ENCODE results near the gene ERG. TPM values are rescaled to one million over a fixed set of nuclear protein-coding genes. Genes with fewer than 3 reads are reported as not detected.

ERG gene
- total and polyA plus RNA-seq, 12 donors, result 4.0 to 16.3 (median 11.2) TPM

DNA sequence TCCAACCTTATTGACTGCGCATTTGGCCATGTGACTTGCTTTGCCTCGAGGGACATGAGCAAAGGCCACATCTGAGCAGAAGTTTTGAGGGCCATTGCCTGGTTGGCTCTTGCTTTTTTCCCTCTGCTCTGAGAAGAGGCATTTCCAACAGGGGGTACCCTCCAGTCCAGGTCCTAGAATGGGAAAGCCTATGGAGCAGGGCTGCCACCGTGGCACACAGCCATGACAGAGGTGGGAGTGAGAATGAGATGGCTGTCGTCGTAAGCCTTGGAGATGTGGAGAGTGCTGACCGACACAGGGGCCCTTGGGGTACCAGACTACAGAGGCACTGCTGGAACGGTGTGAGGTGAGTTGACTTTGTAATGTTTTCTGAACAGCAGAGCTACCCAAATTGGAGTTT is 138.4 kb downstream of the ERG start:
- DNase-seq, result no peak
- Histone ChIP-seq H3K9me3 (replicated peaks in 1 of 3) (no peaks in the 10 kb centered on the region), H3K4me3 (no peak overlapping the region), H3K36me3 (replicated peaks in 1 of 2) (no peaks in the 10 kb centered on the region), H3K27me3 (no peaks in the 10 kb centered on the region), H3K4me1 (replicated peaks in 1 of 2) (no peaks in the 10 kb centered on the region), H3K27ac (no peak overlapping the region)
- intact Hi-C loops (cut with DNase I), result loop anchor here (5.0 to 10.0 kb wide), 3 partner anchors 143 to 645 kb away; no protein-coding TSS in a partner anchor
- 77 to 91% (median 85%) methylated on average over 7 of the region's 7 CpGs for WGBS, 4 donors
- TF ChIP-seq, protein P1, sequence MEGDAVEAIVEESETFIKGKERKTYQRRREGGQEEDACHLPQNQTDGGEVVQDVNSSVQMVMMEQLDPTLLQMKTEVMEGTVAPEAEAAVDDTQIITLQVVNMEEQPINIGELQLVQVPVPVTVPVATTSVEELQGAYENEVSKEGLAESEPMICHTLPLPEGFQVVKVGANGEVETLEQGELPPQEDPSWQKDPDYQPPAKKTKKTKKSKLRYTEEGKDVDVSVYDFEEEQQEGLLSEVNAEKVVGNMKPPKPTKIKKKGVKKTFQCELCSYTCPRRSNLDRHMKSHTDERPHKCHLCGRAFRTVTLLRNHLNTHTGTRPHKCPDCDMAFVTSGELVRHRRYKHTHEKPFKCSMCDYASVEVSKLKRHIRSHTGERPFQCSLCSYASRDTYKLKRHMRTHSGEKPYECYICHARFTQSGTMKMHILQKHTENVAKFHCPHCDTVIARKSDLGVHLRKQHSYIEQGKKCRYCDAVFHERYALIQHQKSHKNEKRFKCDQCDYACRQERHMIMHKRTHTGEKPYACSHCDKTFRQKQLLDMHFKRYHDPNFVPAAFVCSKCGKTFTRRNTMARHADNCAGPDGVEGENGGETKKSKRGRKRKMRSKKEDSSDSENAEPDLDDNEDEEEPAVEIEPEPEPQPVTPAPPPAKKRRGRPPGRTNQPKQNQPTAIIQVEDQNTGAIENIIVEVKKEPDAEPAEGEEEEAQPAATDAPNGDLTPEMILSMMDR (IDR thresholded peaks at IDR 0.05), result no peak
- no peak for TF ChIP-seq POLR2A (IDR thresholded peaks at IDR 0.05)

DNA sequence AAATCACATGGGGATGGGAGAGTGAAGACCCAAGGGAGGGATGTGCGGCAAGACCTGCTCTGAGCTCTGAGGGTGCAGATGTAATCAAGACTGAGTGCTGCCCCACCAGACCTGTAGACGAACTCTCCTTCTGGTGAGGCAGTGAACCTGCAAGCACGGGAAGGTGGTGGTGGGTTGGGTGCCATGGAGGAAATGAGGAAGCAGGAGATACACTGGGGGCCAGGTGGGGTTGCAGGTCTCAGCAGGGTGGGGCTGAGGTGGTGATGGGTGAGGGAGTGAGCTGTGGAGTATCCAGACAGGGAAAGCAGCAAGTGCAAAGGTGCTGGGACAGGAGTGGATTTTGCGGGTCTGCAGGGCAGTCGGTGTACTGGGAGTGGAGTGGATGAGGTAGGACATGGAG is 139.2 kb downstream of the ERG start:
- no peak for TF ChIP-seq POLR2A (IDR thresholded peaks at IDR 0.05)
- TF ChIP-seq, protein P1 (IDR thresholded peaks at IDR 0.05), result no peak
- H3K27me3 ChIP-seq, result no peaks in the 10 kb centered on the region
- H3K4me1 ChIP-seq (replicated peaks in 1 of 2), result no peaks in the 10 kb centered on the region
- intact Hi-C loops (cut with DNase I), result loop anchor here (5.0 to 10.0 kb wide), 3 partner anchors 142 to 644 kb away; no protein-coding TSS in a partner anchor
- DNase-seq, result no peak
- no peak overlapping the region for H3K4me3 ChIP-seq
- no peaks in the 10 kb centered on the region for H3K36me3 ChIP-seq (replicated peaks in 1 of 2)
- WGBS, 4 donors, result 77 to 87% (median 85%) methylated on average over 5 of the region's 5 CpGs
- H3K27ac ChIP-seq, result no peak overlapping the region
- H3K9me3 ChIP-seq (replicated peaks in 1 of 3), result no peaks in the 10 kb centered on the region

DNA sequence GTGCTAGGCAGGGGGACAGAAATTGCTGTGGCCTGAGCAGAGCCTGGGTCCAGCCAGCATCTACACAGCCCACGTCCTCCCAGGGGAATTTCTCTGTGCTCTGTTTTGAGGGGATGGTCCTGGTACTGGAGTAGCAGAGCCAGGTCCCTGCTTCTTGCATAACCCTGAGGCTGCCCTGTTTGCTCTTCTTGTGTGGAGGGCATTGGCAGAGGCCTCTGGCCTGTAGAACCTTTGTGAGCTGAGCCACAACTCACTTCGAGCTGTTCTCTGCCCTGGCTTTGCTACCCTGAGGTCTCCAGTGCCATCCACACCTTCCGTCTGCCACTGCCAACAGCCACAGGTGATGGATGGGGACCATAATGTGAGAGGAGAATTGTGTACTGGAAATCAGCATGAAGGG is 139.6 kb downstream of the ERG start:
- no peak for TF ChIP-seq POLR2A (IDR thresholded peaks at IDR 0.05)
- TF ChIP-seq, protein P1 (IDR thresholded peaks at IDR 0.05), result no peak
- H3K27ac ChIP-seq, result no peak overlapping the region
- H3K4me1 ChIP-seq (replicated peaks in 1 of 2), result no peaks in the 10 kb centered on the region
- DNase-seq, result no peak
- intact Hi-C loops (cut with DNase I), result loop anchor here (5.0 to 10.0 kb wide), 3 partner anchors 141 to 644 kb away; no protein-coding TSS in a partner anchor
- H3K27me3 ChIP-seq, result no peaks in the 10 kb centered on the region
- 65 to 76% (median 68%) methylated on average over 3 of the region's 3 CpGs for WGBS, 4 donors
- H3K9me3 ChIP-seq (replicated peaks in 1 of 3), result no peaks in the 10 kb centered on the region
- no peaks in the 10 kb centered on the region for H3K36me3 ChIP-seq (replicated peaks in 1 of 2)
- H3K4me3 ChIP-seq, result no peak overlapping the region

DNA sequence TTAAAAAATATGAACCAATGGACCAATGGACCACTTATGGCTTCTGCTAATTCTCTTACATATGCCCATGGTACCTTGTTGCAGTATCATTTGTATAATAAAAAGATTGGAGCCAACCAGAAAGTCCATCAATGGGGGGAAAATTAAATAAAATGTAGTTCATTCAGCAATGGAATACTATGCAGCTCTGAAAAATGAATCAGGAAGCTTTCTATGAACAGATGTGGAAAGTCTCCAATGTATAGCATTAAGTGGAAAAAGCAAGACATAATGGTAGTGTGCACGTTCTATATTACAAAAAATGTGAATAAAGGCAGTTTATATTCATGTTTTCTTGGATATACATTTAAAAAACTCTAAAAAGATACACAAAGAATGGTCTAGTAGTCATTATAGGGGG is 140.2 kb downstream of the ERG start:
- no peak overlapping the region for H3K4me3 ChIP-seq
- intact Hi-C loops (cut with DNase I), result loop anchor here (5.0 to 10.0 kb wide), 3 partner anchors 141 to 643 kb away; no protein-coding TSS in a partner anchor
- no peaks in the 10 kb centered on the region for H3K4me1 ChIP-seq (replicated peaks in 1 of 2)
- WGBS, 4 donors, result 57 to 83% (median 65%) methylated on average over 1 of the region's 1 CpG
- H3K36me3 ChIP-seq (replicated peaks in 1 of 2), result no peaks in the 10 kb centered on the region
- no peak for TF ChIP-seq POLR2A (IDR thresholded peaks at IDR 0.05)
- TF ChIP-seq, protein P1 (IDR thresholded peaks at IDR 0.05), result no peak
- no peak overlapping the region for H3K27ac ChIP-seq
- no peak for DNase-seq
- H3K27me3 ChIP-seq, result no peaks in the 10 kb centered on the region
- no peaks in the 10 kb centered on the region for H3K9me3 ChIP-seq (replicated peaks in 1 of 3)

All from adrenal gland (tissue), 12 donors.